Epithelial cell of proximal tubule (primary cell): ENCODE measurements around the gene CYP4F8. TPM values are rescaled to one million over a fixed set of nuclear protein-coding genes. Genes with fewer than 3 reads are reported as not detected.

Experiments
- DNase-seq: peaks from one replicate; pipeline ENCODE4 v3.0.0-alpha.2; 2011; ENCODE audit warnings: low read depth
- H3K4me3 ChIP-seq: 2 replicates; pipeline ENCODE4 v1.5.1; 2011; ENCODE audit warnings: low read depth, mild to moderate bottlenecking, low read length
- total RNA-seq: library from RNA; depleted of rRNA; stranded (reverse); fragments of >200 nt; gene quantifications from 2 replicates; pipeline ENCODE4 v1.2.3, GENCODE V29; 2015
- TF ChIP-seq, protein P1 (sequence below): conservative IDR thresholded peaks from 2 replicates; pipeline ENCODE4 v1.5.1; 2012; ENCODE audit warnings: low read depth, mild to moderate bottlenecking, low read length

CYP4F8 gene
- total RNA-seq, 1 donor from 2014 or later: not detected

DNA sequence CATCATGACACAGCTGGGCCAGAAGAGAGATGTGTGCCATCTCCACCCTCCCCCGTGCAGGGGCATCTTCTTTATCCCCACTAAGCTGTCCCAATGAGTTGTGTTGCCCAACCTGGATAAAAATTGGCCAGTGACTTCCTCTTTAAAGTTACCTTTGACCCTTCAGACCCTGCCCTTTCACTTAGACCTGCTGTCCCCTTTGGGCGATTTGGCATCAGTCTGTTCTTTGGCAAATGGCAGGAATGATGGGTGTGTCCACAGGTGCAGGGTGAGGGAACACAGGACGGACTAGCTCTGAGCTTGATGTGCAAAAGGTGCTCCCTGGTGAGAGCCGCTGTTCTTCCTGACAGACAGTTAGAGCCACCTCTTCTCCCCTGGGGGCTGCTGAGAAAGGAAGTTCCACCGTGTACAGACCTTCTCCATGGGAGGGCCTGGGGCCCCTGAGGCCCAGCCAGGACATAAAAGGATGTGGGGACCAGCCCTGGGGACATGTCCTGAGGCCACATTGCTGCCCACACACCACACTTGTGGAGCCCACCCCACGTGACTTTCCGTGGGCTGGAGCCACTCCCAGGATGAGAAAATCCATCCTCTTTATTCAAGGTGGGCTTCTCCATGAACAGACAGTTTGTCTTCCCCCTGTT is 1.7 kb downstream of the CYP4F8 start:
- DNase-seq: no peak
- no peak overlapping the region for H3K4me3 ChIP-seq
- TF ChIP-seq, protein P1, sequence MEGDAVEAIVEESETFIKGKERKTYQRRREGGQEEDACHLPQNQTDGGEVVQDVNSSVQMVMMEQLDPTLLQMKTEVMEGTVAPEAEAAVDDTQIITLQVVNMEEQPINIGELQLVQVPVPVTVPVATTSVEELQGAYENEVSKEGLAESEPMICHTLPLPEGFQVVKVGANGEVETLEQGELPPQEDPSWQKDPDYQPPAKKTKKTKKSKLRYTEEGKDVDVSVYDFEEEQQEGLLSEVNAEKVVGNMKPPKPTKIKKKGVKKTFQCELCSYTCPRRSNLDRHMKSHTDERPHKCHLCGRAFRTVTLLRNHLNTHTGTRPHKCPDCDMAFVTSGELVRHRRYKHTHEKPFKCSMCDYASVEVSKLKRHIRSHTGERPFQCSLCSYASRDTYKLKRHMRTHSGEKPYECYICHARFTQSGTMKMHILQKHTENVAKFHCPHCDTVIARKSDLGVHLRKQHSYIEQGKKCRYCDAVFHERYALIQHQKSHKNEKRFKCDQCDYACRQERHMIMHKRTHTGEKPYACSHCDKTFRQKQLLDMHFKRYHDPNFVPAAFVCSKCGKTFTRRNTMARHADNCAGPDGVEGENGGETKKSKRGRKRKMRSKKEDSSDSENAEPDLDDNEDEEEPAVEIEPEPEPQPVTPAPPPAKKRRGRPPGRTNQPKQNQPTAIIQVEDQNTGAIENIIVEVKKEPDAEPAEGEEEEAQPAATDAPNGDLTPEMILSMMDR: no peak

DNA sequence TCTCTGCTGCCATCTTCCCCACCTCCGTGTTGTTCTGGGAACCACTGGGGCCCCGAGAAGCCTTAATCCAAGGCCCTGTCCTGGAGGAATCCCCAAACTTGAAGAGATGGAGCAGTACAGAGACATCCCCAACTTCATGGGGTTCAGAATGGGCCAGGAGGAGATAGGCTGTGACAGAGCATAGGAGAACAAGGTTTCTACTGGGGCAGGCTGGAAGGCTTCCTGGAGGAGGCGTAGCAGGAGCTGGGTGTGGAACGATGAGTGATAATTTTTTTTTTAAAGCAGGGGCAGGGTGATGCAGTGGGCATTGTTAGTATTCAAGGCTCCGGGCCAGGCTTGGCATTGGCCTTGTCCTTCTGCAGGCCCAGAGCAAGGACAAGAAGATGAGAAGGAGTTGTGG is 3.3 kb downstream of the CYP4F8 start:
- DNase-seq: no peak
- TF ChIP-seq, protein P1: no peak
- H3K4me3 ChIP-seq: no peak overlapping the region

DNA sequence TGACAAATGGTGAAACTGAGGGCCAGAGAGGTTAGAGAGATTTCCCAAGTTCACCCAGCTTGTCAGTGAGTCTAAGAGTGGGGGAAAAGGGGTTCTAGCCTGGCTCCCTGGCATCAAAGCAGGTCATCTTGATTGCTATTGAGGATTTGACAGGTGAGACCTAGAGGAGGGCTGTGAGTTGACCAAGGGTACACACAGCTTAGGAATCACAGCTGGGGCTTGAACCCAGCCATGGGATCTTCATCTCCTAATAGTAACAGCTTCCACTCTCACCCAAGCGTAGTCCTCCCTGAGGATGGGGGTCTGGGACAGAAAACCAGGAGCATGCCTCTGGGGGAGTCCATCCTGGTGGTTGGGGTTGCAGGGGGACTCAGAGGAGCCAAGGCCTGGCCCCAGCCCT is 6.8 kb downstream of the CYP4F8 start:
- no peak for DNase-seq
- H3K4me3 ChIP-seq: no peak overlapping the region
- TF ChIP-seq, protein P1: no peak

DNA sequence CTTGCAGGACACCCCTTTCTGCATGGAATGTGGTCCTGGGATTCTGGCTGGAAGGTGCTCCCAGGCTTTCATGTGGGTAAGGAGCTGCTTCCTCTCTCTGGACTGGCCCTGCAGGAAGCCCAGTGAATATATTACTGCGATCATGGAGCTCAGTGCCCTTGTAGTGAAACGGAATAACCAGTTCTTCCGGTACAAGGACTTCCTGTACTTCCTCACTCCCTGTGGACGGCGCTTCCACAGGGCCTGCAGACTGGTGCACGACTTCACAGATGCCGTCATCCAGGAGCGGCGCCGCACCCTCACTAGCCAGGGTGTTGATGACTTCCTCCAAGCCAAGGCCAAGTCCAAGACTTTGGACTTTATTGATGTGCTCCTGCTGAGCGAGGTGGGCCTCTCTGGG is 8.0 kb downstream of the CYP4F8 start:
- H3K4me3 ChIP-seq: no peak overlapping the region
- DNase-seq: no peak
- TF ChIP-seq, protein P1: no peak

DNA sequence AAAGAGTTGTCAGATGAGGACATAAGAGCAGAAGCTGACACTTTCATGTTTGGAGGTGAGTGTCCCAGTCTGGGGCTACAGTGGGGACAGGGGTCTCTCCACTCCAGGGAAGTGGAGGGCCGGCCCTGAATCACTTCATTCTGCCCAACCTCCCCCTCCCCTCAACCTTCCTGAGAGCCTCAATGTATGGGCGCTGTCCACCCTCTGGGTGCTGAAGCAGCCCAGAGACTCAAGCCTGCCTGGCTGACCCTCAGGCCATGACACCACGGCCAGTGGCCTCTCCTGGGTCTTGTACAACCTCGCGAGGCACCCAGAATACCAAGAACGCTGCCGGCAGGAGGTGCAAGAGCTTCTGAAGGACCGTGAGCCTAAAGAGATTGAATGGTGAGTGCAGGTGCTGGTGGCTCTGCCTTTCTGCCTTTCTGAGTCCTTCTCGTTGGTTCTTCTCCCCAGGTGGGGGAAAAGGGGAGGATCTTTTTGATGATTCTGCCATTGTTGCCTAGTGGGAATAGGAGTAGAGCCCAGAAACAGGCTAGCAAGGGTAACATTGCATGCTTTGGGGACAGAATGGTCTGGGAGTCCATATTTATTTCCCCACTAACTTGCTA is 8.8 kb downstream of the CYP4F8 start:
- DNase-seq: no peak
- TF ChIP-seq, protein P1: no peak
- H3K4me3 ChIP-seq: no peak overlapping the region

DNA sequence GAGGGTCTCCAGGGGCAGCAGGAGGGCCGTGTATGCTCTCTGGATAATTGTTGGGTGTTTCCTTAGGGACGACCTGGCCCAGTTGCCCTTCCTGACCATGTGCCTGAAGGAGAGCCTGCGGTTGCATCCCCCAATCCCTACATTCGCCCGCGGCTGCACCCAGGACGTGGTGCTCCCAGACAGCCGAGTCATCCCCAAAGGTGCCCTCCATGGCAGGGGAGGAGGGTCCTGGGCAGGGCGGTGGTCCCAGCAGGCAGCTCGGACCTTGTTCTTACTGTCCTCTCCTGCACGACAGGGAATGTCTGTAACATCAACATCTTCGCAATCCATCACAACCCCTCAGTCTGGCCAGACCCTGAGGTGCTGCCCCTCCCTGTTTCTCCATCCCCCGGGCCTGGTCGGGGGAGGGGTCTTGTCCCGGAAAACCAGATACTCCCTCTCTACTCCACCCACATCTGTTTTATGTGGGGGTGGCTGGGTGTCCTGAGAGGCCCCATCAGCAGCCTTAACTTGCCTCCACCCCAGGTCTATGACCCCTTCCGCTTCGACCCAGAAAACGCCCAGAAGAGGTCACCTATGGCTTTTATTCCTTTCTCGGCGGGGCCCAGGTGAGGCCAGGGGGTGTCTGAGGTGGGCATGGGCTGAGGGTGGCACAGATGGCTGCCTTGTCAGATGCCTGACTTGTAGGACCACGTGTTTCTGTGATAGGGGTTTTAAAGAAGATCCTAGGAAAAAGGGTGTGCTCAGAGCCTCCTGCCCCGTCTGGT is 13.4 kb downstream of the CYP4F8 start:
- H3K4me3 ChIP-seq: no peak overlapping the region

More for the DNA sequence above, 13.4 kb downstream of the CYP4F8 start:
- no peak for DNase-seq
- TF ChIP-seq, protein P1: no peak
